OCI-LY7 (cell line): ENCODE data around the gene ENAM.

Source experiments
- CTCF ChIP-seq: fragments of 200-600 bp; sonication (generic); conservative IDR thresholded peaks from 2 replicates; pipeline ENCODE4 v1.5.1; 2014; ENCODE audit warnings: mild to moderate bottlenecking, antibody characterized with exemption, low read length, moderate library complexity, mixed read lengths
- EZH2phosphoT487 ChIP-seq: fragments of 200-600 bp; sonication (generic); IDR thresholded peaks from 2 replicates; pipeline ENCODE4 v1.6.1; 2018; ENCODE audit warnings: low read depth, borderline replicate concordance, mild to moderate bottlenecking, mixed run types, antibody characterized with exemption, low read length, moderate library complexity, mixed read lengths

GRCh38 chr4:70666369-70666768, 37.8 kb downstream of the ENAM start, which contains the start of gene JCHAIN:
- no peak for TF ChIP-seq CTCF
- no peak for TF ChIP-seq EZH2phosphoT487
